OCI-M2 (cell line): ENCODE measurements around the gene ATP5F1E.
A peak's percentile ranks its signal among the peaks of the same experiment; 100 is the strongest.
"Not testable (repeated sequence)": the region's sequence is repeated elsewhere in the genome, so short reads cannot be mapped to it uniquely, and the experiment has no call there.

Experiments used
- DNase-seq: peaks from one replicate; lab custom pipeline; 2025; ENCODE audit not compliant: unreplicated experiment; lab: John Stamatoyannopoulos, UW

ATP5F1E gene

DNA sequence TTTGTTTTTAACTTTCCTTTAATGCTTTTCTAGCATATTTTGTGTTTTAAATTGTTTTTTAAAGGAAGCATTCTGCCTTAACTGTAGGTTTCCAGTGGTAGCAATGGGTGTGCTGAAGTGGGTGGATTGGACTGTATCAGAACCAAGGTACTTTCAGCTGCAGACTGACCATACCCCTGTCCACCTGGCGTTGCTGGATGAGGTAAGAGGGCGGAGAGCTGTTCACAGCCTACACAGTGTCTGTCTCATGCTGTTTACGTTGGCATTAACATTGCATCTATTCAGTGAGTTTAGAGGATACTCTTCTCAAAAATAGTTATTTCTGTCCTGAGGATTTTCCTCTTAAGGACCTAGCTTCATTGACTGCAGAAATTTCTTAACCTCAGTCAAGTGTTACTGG, 39.2 kb downstream of the ATP5F1E start:
- DNase-seq: no peak

DNA sequence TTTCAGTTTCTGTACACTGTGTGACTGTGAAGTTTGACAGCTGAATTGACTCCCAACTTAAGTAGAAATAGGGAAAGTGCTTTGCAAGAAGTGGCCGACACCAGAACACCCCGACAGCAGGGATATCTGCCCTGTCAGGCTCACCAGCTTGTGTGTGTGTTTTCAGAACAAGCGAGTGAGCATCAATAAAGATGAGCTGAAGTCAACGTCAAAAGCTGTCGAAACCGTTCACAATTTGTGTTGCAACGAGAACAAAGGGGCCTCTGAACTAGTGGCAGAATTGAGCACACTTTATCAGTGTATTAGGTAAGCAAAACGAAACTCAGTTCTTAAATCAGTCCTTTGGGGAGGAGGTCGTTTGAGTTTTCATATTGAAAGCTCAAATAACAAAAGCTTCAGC, 40.4 kb downstream of the ATP5F1E start:
- DNase-seq: no peak

DNA sequence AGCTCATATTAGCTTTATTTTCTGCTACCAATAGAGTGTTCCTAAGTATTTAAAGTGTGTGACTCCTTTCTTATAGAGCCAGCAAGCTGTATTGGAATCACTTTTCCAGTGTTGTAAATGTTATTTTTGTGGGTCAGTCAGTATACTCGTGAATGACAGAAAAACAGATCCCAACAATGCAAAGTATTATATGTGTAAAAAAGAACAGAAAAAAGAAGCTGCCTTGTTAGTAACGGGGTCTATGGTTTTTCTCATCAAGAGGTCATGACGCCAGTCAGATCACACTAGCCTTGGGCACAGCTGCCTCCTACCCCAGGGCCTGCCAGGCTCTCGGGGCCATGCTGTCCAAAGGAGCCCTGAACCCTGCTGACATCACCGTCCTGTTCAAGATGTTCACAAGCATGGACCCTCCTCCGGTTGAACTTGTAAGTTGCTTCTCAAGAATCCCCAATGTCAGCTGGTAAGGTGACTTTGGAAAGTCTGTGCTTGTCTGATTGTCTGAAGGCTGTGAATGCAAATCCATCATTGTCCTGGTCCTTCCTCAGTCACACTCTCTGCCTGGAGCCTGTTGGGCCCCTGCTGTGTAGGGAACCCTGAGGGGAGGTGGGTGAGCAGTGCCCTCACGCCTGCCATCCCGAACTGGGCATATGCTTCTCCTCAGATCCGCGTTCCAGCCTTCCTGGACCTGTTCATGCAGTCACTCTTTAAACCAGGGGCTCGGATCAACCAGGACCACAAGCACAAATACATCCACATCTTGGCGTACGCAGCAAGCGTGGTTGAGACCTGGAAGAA, 41.3 kb downstream of the ATP5F1E start:
- DNase-seq: no peak

DNA sequence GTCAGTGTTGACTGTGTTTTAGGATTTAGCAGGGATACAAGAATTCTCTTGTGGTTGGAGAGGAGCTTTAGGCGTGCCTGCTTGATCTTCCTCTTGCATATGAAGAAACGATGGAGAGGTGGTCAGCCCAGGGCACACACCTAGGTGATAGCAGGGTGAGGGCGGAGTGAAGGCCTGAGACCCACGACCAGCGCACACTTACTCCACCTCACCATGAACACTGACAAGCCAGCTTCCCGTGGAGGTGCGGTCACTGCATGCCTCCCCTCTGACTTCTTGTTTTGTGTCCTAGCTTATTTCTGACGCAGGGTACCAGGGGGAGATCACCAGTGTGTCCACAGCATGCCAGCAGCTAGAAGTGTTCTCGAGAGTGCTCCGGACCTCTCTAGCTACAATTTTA, 42.9 kb downstream of the ATP5F1E start:
- no peak for DNase-seq

- DNase-seq: no peak
Observed at GRCh38 chr20:58988565-58988882, 43.6 kb downstream of the ATP5F1E start.

DNA sequence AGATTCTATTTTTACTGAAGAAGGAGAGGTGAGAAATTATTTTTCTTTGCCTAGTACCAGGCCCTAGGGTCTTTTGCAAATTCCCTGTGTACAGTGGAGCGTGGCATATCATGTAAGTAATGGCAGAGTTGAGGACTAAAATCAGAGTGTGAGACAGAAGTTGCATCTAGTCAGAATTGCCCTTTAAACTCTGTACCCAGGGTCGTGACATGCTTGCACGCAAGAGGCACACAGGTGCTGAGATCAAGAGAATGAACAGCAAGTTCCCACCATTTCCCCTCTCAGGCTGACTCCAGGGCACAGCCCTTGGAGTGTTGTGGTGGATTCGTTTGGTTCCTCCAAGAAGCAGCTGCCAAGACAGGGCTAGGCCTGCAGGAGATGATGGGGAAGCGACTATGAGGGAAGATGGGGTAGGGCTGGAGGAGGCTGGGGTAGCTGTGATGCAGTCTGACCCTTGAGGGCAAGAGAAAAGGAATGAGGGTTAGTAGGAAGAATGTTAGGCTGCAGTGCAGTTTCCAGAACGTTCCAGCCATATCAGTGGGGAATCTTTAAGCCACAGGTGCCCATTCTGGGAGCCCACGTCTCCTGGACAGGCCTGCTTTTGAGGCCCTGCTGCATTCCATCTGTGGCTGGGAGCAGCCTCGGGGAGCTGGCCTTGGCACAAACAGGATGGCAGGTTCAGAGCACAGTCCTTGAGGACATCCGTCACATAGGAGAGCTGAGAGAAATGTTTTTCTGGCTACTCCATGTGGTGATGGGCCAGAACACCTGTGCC, 44.2 kb downstream of the ATP5F1E start:
- no peak for DNase-seq

DNA sequence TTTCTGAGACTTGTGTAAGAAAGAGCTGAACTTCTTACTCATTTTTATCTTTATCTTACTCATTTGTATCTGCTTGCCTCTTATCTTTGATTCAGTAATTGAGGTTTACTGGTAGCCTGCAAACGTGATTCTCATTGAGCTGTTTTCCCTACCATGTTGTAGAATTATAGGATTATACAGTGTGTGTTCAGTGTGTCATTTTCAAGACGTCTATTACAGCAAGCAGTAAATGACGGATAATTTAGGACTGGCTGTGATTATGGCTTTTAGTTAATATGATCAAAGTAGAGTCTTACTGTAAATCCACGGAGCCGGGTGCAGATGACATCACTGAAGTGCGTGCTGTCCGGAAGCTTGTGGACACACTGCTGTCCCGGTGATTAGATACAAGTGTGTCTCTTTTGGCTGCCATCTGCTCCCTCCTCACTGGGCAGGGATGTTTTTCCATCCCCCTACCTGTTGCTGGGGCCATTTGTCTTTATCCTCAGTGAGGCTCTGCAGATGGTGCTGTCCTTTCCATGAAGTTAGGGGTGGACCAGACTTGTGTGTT, 45.1 kb downstream of the ATP5F1E start:
- no peak for DNase-seq

DNA sequence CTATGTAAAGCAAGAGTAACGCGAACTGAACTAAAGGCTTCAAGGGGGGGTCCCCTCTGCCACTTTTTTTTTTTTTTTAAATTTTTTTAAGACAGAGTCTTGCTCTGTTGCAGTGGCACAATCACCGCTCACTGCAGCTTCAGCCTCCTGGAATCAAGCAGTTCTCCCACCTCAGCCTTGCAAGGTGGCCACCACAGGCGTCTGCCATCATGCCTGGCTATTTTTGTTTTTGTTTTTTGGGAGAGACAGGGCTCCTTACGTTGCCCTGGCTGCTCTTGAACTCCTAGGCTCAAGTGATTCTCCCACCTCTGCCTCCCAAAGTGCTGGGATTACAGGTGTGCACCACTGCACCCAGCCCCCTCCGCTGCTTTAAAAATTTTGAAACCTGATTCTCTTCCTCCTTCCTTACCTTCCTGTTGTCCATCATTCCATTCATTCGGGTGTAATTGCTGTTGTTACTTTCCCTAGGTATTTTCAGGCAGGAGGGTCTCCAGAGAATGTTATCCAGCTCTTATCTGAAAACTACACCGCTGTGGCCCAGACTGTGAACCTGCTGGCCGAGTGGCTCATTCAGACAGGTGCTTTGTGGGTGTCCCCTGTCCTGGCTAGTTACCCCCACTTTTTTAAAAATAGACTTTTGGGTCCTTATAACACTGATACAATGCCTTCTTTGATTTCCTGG, 45.7 kb downstream of the ATP5F1E start:
- no peak for DNase-seq

DNA sequence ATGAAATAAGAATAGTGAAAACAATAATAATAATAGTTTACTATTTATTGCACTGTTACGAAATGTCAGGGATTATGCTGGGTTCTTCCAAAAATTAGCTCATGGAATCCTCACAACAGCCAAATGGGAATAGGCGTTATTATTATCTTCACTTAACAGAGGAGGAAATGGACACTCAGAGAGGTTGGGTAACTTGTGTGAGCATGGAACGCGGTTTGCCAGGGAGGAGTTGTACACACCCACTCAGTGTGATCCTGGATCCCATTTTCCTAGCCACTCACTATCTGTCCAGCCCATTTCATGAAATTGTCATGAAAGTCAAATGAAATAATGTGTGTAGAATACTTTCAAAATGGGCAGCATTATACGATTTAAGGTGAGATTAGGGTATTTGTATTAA, 46.5 kb downstream of the ATP5F1E start:
- DNase-seq: no peak

DNA sequence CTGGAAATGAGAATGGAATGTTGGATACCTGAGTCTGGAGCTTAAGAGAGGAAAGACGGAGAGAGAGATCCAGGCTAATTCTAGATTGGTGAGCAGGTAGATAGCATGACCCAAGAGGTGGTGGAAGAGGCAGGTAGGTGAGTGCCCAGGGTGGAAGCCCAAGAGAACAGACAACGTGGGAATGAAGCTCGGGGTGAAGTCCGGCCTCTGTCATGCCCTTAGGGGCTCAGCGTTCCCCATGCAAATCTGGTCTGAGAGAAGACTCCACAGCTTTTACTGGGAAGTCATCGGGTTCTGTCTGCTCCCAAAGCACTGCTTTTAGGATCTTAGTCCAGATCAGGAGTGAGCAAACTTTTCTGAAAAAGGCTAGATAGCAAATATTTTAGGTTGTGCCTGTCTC, 47.4 kb downstream of the ATP5F1E start:
- no peak for DNase-seq

GRCh38 chr20:58983115-58983468, 49.0 kb downstream of the ATP5F1E start:
- not testable (repeated sequence) for DNase-seq

DNA sequence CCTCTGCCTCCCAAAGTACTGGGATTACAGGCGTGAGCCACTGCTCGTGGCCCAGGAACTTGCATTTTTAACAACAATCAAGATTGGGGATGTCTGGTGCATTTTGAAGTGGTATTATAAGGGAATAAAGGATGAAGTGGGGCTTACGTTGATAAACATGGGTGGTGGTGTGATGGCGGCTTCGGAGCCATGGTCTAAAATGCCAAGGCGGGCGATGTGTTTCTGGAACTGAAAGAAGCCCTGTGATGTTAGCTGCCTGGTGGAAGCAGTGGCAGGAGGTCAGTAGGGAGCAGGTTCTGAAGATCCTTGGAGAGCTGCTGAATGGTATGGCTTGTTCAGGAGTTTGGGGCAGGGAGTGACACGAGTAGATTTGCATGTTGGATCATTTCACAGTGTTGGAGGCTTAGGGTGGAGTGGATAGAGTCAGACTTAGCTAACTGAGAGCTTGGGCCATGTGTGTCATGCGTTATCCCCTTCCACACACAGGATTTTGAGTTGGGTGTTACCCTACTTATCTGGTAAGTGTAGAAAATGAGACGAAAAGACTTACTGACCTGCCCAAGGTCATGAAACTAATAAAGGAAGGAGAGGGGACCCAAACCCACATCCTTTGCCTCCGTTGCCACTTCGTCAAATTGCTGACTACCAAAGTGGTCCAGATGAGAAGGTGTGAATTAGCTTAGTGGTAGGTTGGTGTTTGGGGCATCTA, 49.6 kb downstream of the ATP5F1E start:
- no peak for DNase-seq

GRCh38 chr20:58981628-58982364, 50.3 kb downstream of the ATP5F1E start:
- DNase-seq: no peak

GRCh38 chr20:58980711-58981627, 51.2 kb downstream of the ATP5F1E start, which contains the start of gene NELFCD:
NELFCD (plus strand) TSS chr20:58981256; CDS start chr20:58981310, 54 bp downstream.
- peak; percentile 14 for DNase-seq

DNA sequence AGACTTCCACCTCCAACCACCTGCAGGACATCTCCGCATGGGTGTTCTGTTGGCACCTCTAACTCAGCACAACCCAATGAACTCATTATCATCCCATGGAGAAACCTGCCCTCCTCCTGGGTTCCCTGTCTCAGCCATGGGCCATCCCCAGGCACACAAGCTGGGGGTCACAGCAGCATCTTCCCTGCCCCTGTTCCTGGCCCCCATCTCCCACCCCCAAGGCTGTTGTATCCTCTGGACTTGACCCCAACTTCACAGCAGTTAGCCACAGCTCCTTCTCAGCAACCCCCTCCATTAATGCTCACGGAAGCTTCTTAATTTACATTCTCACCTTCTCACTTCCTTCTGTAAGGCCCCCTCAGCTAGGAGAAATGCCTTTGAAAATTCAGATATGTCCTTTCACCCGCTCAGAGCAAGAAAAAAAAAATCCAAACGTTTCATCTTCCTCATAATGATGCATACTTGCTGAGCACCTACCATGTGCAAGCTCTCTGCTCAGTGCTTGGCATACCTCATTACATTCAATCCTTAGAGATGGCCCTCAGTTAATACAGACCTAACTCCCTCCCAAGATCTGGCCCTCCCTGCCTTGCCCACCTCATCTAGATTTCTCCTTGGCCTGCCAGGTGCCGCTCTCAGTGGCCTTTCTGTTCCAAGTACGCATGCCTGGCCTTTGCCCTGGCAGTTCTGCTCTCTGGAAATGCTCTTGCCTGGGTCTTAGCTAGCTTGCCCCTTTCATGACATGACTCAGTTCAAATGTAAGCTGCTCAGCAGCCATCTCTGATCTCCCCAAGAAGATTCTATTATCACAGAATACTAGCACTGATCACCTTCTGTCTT, 53.6 kb downstream of the ATP5F1E start:
- DNase-seq: no peak

DNA sequence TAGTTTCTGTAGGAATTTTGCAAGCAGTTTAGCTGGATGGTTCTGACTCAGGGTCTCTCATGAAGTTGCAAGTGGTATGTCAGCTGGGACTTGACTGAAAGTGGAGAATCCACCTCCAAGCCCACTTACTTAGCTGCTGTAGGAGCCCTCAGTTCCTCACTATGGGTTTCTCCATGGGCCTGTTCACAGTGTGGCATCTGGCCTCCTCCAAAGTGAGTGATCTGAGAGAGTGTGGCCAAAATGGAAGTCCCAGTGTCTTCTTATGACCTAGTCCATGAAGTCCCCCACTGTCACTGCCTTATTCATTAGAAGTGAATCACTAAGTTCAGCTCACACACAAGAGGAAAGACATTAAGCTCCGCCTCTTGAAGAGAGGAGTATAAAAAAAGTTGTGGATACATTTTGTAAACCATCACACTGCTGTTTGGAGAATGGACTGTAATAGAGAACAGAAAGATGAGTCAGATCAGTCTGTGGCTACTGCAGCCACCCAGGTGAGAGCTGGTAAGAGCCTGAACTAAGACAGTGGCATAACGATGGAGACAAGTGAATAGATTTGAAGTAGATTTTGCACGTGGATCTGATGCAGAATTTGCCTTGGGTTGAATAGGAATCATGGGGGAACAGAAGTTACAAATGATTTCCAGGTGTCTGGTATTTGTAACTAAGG, 55.9 kb downstream of the ATP5F1E start:
- no peak for DNase-seq
